SK-N-SH treated with all-trans-retinoic acid at 6 μM for 48 hours (cell line): ENCODE measurements around the gene PIR.

Experiments used
- ATAC-seq: fragments of 200-7000 bp; cut with Tn5 transposase; 3 replicates; pipeline ENCODE4 v1.9.1; 2020; ENCODE audit warnings: mild to moderate bottlenecking, moderate library complexity
- ARNTL ChIP-seq: fragments of 450-650 bp; formaldehyde crosslinking; IDR thresholded peaks from 2 replicates; pipeline ENCODE4 v1.5.0; 2020; ENCODE audit warnings: low read depth, mild to moderate bottlenecking, moderate library complexity, borderline replicate concordance
- BACH2 ChIP-seq: fragments of 250-450 bp; sonication (Bioruptor Pico); IDR thresholded peaks from 2 replicates; pipeline ENCODE4 v1.9.0; 2021; ENCODE audit warnings: mild to moderate bottlenecking, borderline replicate concordance
- ESRRG ChIP-seq: fragments of 250-450 bp; sonication (Bioruptor Pico); IDR thresholded peaks from 2 replicates; pipeline ENCODE4 v1.6.1; 2021; ENCODE audit warnings: mild to moderate bottlenecking
- GLIS3 ChIP-seq: fragments of 250-450 bp; sonication (Bioruptor Pico); IDR thresholded peaks from 2 replicates; pipeline ENCODE4 v1.5.0; 2020; ENCODE audit warnings: mild to moderate bottlenecking, moderate library complexity
- ISL1 ChIP-seq: fragments of 250-450 bp; sonication (Bioruptor Pico); IDR thresholded peaks from 2 replicates; pipeline ENCODE4 v2.1.2; 2022; ENCODE audit warnings: mild to moderate bottlenecking, moderate library complexity
- OSR1 ChIP-seq: fragments of 250-450 bp; sonication (Bioruptor Pico); IDR thresholded peaks from 2 replicates; pipeline ENCODE4 v1.8.0; 2022; ENCODE audit warnings: moderate library complexity, mild to moderate bottlenecking, inconsistent platforms
- PPARA ChIP-seq: fragments of 250-450 bp; sonication (Bioruptor Pico); IDR thresholded peaks from 2 replicates; pipeline ENCODE4 v1.5.0; 2020; ENCODE audit warnings: mild to moderate bottlenecking, borderline replicate concordance
- RARB ChIP-seq: fragments of 250-450 bp; sonication (Bioruptor Pico); IDR thresholded peaks from 2 replicates; pipeline ENCODE4 v1.8.0; 2021; ENCODE audit warnings: mild to moderate bottlenecking, moderate library complexity
- TCF4 ChIP-seq: fragments of 250-450 bp; sonication (Bioruptor Pico); IDR thresholded peaks from 2 replicates; pipeline ENCODE4 v1.8.0; 2021; ENCODE audit warnings: mild to moderate bottlenecking, moderate library complexity, borderline replicate concordance
- TOX ChIP-seq: fragments of 250-450 bp; sonication (Bioruptor Pico); IDR thresholded peaks from 2 replicates; pipeline ENCODE4 v1.8.0; 2021; ENCODE audit warnings: mild to moderate bottlenecking, moderate library complexity, borderline replicate concordance
- ZC3H10 ChIP-seq: fragments of 250-450 bp; sonication (Bioruptor Pico); IDR thresholded peaks from 2 replicates; pipeline ENCODE4 v1.5.1; 2021; ENCODE audit warnings: mild to moderate bottlenecking, moderate library complexity
- ZFP3 ChIP-seq: fragments of 250-450 bp; sonication (Bioruptor Pico); IDR thresholded peaks from 2 replicates; pipeline ENCODE4 v1.5.0; 2020; ENCODE audit warnings: mild to moderate bottlenecking, moderate library complexity
- ZFP30 ChIP-seq: fragments of 450-650 bp; formaldehyde crosslinking; IDR thresholded peaks from 2 replicates; pipeline ENCODE4 v1.5.0; 2022; ENCODE audit warnings: mild to moderate bottlenecking, moderate library complexity
- ZNF565 ChIP-seq: fragments of 450-650 bp; formaldehyde crosslinking; conservative IDR thresholded peaks from 2 replicates; pipeline ENCODE4 v1.5.0; 2020; ENCODE audit warnings: low read depth, mild to moderate bottlenecking, moderate library complexity
- ZNF70 ChIP-seq: fragments of 450-650 bp; formaldehyde crosslinking; IDR thresholded peaks from 2 replicates; pipeline ENCODE4 v1.5.0; 2020; ENCODE audit warnings: mild to moderate bottlenecking, moderate library complexity
- ZNF8 ChIP-seq: fragments of 450-650 bp; formaldehyde crosslinking; IDR thresholded peaks from 2 replicates; pipeline ENCODE4 v1.5.0; 2020; ENCODE audit warnings: mild to moderate bottlenecking, moderate library complexity
- TF ChIP-seq, protein P1 (sequence below): fragments of 250-450 bp; sonication (Bioruptor Pico); IDR thresholded peaks from 2 replicates; pipeline ENCODE4 v1.5.1; 2021; ENCODE audit warnings: mild to moderate bottlenecking, moderate library complexity
- TF ChIP-seq, protein P2 (sequence below): fragments of 250-450 bp; sonication (Bioruptor Pico); IDR thresholded peaks from 2 replicates; pipeline ENCODE4 v1.5.0; 2020; ENCODE audit warnings: mild to moderate bottlenecking, moderate library complexity
- TF ChIP-seq, protein P3 (sequence below): fragments of 250-450 bp; sonication (Bioruptor Pico); IDR thresholded peaks from 2 replicates; pipeline ENCODE4 v1.5.1; 2020; ENCODE audit warnings: low read depth, mild to moderate bottlenecking, moderate library complexity
- TF ChIP-seq, protein P4 (sequence below): fragments of 250-450 bp; sonication (Bioruptor Pico); IDR thresholded peaks from 2 replicates; pipeline ENCODE4 v1.8.0; 2021; ENCODE audit warnings: low read depth, mild to moderate bottlenecking, moderate library complexity, borderline replicate concordance
- TF ChIP-seq, protein P5 (sequence below): fragments of 250-450 bp; sonication (Bioruptor Pico); IDR thresholded peaks from 2 replicates; pipeline ENCODE4 v1.8.0; 2020; ENCODE audit warnings: mild to moderate bottlenecking, moderate library complexity, borderline replicate concordance

Gene PIR

DNA sequence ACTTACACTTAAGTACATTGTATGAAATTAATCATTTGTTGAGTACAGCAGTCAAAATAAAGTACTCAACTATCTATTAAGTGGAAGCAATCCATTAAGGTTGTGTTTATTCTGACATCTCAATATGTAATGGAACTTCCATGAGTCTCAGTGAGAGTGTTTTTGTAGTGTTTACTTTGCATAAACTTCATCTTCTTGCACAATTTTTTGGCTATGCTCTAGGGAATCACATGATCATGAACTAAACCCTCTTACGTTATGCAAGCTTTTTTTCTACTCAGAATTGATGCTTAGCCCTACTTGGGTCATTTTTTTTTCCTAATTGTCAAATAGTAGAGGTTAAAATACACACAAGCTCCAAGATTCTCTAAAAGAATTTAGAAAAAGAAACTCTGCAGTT lies 136.7 kb downstream of the PIR start:
- no peak for ATAC-seq

DNA sequence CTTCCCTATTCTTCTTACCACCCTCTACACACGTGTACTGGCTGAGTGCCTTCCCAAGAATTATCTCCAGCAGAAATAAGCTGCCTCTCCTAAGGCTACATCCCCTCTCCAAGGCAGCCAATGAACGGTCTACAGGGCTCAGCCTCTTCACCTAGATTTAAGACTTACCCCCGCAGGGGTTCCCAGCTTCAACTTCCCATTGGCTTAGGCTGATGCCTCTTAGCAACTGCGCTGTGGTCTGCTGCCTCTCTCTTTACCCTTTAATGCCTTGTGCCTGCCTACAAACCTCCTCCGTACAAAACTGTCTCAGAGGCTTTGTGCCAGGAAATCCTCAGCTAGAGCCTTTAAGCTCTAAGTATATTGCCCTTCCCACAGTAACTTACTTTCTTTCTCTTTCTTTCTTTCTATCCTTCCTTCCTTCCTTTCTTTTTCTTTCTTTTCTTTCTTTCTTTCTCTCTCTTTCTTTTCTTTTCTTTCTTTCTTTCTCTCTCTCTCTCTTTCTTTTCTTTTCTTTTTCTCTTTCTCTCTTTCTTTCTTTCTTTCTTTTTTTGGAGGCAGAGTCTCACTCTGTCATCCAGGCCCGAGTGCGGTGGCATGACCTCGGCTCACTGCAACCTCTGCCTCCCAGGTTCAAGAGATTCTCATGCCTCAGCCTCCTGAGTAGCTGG lies 142.7 kb downstream of the PIR start:
- TF ChIP-seq, protein P1, sequence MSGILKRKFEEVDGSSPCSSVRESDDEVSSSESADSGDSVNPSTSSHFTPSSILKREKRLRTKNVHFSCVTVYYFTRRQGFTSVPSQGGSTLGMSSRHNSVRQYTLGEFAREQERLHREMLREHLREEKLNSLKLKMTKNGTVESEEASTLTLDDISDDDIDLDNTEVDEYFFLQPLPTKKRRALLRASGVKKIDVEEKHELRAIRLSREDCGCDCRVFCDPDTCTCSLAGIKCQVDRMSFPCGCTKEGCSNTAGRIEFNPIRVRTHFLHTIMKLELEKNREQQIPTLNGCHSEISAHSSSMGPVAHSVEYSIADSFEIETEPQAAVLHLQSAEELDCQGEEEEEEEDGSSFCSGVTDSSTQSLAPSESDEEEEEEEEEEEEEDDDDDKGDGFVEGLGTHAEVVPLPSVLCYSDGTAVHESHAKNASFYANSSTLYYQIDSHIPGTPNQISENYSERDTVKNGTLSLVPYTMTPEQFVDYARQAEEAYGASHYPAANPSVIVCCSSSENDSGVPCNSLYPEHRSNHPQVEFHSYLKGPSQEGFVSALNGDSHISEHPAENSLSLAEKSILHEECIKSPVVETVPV (CRISPR knock-in tag), result no peak
- TF ChIP-seq, protein P2, sequence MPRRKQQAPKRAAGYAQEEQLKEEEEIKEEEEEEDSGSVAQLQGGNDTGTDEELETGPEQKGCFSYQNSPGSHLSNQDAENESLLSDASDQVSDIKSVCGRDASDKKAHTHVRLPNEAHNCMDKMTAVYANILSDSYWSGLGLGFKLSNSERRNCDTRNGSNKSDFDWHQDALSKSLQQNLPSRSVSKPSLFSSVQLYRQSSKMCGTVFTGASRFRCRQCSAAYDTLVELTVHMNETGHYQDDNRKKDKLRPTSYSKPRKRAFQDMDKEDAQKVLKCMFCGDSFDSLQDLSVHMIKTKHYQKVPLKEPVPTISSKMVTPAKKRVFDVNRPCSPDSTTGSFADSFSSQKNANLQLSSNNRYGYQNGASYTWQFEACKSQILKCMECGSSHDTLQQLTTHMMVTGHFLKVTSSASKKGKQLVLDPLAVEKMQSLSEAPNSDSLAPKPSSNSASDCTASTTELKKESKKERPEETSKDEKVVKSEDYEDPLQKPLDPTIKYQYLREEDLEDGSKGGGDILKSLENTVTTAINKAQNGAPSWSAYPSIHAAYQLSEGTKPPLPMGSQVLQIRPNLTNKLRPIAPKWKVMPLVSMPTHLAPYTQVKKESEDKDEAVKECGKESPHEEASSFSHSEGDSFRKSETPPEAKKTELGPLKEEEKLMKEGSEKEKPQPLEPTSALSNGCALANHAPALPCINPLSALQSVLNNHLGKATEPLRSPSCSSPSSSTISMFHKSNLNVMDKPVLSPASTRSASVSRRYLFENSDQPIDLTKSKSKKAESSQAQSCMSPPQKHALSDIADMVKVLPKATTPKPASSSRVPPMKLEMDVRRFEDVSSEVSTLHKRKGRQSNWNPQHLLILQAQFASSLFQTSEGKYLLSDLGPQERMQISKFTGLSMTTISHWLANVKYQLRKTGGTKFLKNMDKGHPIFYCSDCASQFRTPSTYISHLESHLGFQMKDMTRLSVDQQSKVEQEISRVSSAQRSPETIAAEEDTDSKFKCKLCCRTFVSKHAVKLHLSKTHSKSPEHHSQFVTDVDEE, result no peak
- TF ChIP-seq, all 23 proteins: peak for 0
- peak; percentile 11; the same call in 2 of the 3 replicates for ATAC-seq

More for the DNA sequence above, 136.7 kb downstream of the PIR start:
- TF ChIP-seq ISL1 (CRISPR knock-in tag) (0 out of 2 replicates have a peak, but pooled peaks have one; percentile 31), ZNF8 (CRISPR knock-in tag) (no peak)
- TF ChIP-seq, protein P2, result no peak

DNA sequence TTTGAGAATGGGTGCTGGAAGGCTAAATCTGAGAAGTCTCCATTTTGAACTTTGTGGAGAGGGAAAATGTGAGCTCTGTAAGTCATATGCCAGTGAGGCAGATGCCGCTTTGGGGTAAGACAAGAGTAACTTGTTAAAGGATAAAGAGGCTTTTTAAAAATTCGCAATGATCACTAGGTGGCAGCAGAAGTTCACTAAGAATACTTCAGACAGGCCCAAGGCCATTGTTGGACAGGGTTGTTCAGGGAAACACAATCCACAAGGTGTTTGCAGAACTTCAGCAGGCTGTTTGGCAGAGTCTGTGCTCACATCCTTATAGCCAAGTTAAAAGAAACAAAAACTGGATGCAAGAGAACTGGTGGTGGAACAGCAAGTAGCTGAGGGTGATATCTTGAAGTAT lies 144.1 kb downstream of the PIR start:
- peak; percentile 98 for ATAC-seq
- no peak for TF ChIP-seq ZC3H10
- TF ChIP-seq ZNF8 (CRISPR knock-in tag), result no peak
- TF ChIP-seq ZFP30 (CRISPR knock-in tag), result no peak
- TF ChIP-seq TOX (CRISPR knock-in tag), result no peak
- no peak for TF ChIP-seq GLIS3 (CRISPR knock-in tag)
- TF ChIP-seq, protein P2, result no peak
- TF ChIP-seq, protein P3, sequence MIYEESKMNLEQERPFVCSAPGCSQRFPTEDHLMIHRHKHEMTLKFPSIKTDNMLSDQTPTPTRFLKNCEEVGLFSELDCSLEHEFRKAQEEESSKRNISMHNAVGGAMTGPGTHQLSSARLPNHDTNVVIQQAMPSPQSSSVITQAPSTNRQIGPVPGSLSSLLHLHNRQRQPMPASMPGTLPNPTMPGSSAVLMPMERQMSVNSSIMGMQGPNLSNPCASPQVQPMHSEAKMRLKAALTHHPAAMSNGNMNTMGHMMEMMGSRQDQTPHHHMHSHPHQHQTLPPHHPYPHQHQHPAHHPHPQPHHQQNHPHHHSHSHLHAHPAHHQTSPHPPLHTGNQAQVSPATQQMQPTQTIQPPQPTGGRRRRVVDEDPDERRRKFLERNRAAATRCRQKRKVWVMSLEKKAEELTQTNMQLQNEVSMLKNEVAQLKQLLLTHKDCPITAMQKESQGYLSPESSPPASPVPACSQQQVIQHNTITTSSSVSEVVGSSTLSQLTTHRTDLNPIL (CRISPR knock-in tag), result no peak
- TF ChIP-seq PPARA (CRISPR knock-in tag), result no peak
- TF ChIP-seq ZNF70 (CRISPR knock-in tag), result no peak
- no peak for TF ChIP-seq RARB
- no peak for TF ChIP-seq TCF4 (CRISPR knock-in tag)
- TF ChIP-seq ESRRG, result no peak
- TF ChIP-seq BACH2 (CRISPR knock-in tag), result no peak
- no peak for TF ChIP-seq ARNTL (CRISPR knock-in tag)
- TF ChIP-seq, protein P4, sequence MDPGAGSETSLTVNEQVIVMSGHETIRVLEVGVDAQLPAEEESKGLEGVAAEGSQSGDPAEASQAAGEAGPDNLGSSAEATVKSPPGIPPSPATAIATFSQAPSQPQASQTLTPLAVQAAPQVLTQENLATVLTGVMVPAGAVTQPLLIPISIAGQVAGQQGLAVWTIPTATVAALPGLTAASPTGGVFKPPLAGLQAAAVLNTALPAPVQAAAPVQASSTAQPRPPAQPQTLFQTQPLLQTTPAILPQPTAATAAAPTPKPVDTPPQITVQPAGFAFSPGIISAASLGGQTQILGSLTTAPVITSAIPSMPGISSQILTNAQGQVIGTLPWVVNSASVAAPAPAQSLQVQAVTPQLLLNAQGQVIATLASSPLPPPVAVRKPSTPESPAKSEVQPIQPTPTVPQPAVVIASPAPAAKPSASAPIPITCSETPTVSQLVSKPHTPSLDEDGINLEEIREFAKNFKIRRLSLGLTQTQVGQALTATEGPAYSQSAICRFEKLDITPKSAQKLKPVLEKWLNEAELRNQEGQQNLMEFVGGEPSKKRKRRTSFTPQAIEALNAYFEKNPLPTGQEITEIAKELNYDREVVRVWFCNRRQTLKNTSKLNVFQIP, result no peak
- no peak for TF ChIP-seq ZFP3 (CRISPR knock-in tag)
- TF ChIP-seq OSR1, result no peak
- no peak for TF ChIP-seq ISL1 (CRISPR knock-in tag)
- TF ChIP-seq, protein P5, sequence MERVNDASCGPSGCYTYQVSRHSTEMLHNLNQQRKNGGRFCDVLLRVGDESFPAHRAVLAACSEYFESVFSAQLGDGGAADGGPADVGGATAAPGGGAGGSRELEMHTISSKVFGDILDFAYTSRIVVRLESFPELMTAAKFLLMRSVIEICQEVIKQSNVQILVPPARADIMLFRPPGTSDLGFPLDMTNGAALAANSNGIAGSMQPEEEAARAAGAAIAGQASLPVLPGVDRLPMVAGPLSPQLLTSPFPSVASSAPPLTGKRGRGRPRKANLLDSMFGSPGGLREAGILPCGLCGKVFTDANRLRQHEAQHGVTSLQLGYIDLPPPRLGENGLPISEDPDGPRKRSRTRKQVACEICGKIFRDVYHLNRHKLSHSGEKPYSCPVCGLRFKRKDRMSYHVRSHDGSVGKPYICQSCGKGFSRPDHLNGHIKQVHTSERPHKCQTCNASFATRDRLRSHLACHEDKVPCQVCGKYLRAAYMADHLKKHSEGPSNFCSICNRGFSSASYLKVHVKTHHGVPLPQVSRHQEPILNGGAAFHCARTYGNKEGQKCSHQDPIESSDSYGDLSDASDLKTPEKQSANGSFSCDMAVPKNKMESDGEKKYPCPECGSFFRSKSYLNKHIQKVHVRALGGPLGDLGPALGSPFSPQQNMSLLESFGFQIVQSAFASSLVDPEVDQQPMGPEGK (CRISPR knock-in tag), result no peak
- no peak for TF ChIP-seq ZNF565
- TF ChIP-seq, all 23 proteins: peak for 0
